HG03469 (cell line): ENCODE measurements around the gene ADGRD2.

ENCODE experiments used
- ATAC-seq: cut with Tn5 transposase; IDR thresholded peaks from one replicate; pipeline ENCODE4 v1.9.1; 2021; ENCODE audit warnings: mild to moderate bottlenecking, moderate library complexity, moderate number of reproducible peaks; ENCODE audit not compliant: unreplicated experiment

ADGRD2 gene

DNA sequence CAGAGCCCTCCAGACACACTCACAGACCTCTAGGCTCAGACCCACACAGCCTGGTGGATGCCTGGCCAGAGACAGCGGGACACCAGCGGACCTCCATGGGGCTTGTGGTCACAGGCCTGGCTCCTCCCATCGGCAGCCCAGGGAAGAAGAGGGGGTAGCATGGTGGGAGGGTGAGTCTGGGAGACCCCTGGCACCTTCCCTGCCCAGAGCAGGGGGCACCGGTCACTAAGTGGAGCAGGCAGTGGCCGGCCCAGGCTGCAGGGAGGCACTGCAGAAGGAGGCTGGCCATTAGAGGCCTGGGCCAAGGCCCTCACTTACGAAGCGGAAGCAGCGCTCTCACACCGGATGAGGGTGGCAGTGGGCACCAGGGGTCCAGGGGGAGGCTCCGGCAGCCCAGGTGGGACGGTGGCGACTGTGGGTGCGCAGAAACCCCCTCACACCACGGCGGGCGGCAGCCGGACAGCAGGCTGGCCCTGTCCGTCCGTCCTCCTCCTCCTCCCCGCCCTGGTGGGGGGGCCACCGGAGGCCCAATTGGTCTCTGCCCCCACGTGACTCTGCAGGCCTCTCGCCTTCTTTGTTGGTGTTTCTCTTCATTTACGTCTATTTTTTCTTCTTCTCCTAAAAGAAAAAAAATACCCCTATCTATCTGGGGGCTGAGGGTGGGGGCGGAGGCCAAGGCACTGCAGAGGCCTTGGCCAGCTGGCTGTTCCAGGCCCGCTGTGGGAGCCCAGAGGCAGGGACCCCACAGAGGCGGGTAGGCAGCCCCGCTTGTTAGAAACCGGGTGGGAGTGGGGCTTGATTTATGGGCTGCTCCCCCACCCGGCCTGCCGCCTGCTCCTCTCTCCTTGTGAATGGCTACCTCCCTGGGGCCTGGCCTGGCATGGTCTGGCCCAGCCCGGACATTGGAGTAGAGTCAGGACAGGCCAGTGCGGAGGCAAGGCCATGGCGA lies 57.0 kb downstream of the ADGRD2 start, which contains the start of gene NR5A1:
Gene NR5A1, minus strand, starts transcription at position 469 of the 949 bp plus-strand sequence. CDS start 4,004 bp downstream, outside the sequence.
- no peak for ATAC-seq

DNA sequence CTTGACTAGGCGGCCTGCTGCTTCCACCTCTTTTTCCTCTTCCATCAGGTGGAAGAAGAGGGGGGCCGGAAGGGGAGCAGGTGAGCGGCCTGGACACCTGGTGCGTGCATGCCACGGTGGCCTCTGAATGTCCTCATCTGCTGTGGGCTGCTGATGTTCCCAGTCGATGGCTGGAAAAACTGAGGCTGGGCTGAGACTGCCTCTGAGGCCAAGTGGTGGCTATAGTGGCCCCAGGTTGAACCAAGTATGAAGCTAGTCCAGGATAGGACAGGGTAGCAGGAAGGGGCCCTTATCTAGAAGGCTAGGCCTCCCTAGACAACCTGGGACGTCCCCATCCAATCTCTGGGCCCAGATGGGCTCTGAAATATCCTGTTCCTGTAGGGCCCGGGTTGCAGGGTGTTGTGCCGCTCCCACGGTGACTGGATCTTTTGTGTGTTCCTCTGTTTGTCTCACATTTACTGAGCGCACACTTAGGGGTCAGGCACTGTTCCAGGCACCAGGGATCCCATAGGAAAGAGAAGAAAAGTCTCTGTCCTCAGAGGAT lies 57.7 kb downstream of the ADGRD2 start:
- no peak for ATAC-seq

DNA sequence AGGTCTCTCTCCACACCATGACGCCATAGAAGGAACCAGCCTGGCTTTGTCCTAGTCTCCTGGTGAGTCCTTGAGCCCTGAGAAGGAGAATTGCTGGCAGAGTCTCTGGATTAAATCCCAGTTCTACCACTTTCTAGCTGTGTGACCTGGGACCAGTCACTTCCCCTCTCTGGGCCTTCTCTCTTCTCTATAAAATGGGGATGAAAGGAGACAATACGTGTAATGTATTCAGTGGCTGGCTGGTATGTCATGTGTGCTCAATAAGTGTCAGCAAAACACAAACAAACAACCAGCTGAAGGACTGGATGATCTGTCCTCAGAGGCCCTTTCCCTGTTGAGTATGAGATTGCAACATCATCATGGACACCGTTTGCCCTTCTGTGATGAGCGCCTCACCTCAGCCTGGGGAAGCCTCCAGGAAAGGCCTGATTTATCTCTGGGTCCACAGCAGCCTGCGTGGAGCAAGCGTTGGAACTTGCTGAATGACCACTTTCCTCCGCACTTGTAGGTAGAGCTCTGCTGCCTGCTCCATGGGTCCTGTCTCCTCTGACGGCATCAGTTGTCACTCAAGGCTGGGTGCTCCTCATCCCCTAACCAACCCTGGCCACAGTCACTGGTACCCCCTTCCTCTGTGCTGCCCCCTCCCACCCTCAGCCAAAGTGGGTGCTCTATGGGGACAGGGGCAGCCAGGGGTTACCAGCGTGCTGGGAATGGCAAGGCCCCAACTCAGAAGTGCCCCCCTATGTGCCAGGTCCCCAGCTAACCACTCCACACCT lies 60.6 kb downstream of the ADGRD2 start:
- no peak for ATAC-seq

DNA sequence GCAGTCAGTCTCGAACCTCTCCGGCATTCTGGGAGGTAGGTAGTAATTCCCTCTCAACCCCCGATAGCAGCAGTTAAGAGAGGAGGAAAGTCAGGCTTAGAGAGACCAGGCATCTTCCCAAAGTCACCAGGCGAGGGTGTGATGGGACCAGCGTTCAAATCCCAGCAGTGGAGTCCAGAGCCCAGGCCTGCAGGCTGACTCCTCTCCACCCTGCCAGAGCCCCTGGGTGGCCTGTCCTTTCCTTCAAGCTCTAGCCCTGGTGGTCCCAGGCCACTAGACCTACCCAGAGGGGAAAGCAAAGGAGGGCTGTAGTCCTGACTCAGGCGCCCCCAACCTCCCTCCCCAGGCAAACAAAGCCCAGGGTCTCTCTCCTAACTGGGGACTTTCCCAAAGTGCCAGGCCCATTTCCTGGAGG lies 61.2 kb downstream of the ADGRD2 start:
- ATAC-seq = no peak

DNA sequence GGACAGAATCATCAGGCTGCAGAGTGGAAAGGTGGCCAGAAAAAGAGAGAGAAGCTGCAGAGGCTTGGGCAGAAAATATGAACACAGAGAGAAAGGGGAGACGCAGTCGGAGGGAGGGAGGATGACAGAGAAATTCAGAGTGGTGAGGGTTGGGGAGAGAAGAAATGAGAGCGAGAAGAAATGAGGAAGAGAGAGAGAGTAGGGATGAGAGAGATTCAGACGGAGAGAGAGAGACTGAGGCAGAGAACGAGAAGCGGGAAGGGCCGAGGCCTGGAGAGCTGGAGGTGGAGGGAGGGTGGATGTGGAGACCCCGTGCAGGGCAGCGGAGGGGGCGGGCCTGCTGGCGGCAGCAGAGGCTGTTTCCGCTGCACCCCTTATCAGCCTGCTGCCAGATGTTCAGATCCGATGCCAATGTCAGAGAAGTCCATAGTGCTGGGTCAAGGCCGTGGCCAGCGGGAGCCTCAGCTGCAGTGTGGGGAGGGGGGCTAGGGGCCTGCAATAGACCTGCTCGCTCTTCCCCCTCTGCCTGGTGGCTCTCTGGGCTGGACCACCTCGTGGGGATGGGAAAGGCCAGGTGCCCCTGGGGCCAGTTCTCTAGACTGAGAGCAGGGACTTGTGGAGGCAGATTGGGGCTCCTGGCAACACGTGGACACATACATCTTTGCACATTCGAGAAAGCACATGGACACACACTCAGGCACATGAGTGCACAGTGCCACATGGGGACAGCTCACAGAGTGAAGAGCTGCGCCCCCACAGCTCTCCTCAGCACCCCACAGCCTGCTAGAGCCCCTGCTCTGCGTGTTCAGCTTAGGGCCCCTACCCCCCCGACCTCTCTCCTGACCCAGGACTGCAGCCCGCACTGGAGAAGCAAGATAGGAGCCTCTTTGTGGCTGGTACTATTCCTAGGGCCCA lies 61.9 kb downstream of the ADGRD2 start:
- ATAC-seq = no peak

DNA sequence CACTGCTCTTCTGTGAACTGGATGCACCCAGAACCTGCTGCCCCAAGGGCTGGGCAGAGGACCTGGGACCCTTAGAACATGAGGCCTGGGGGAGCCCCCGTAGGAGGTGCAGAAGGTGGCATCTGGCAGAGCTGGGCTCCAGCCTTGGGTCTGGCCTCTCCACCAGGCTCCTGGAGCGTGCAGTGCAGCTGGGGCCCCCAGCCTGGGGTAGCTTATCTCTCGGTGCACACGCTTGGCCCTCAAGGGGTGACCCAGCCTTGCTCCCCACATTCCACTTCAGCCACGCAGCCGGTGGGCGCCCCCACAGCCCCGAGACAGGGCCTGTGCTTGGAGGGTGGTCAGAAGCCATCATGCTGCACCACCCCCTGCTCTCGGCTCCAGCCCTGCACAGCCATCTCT lies 62.6 kb downstream of the ADGRD2 start:
- no peak for ATAC-seq

DNA sequence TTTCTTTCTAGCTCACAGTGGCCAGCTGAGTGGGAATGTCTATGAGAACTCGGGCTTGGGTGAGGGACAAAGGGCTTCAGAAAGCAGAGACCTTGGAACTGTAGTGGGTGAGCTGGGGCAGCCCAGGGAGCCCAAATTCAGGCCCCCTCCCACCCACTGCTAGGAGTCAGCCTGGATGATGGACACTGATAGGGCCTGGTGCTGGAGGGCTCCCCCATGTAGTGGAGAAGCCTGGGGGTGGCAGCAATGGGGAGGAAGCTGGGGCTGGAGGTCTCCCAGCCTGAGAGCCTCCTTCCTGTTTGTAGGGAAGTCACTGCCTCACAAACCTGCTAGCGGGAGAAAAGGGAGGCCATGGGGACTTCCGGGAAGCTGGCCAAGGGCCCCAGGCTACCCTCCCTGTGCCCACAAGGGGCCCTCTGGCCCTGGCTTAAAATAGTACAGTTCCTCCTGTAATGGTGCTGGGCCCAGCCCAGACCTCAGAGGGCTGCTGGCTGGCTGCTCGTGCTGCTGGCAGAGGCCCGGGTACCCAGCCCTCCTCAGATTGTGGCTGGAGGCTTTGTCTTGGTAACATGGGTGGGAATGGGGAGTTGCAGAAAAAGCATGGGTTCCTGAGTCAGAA lies 63.2 kb downstream of the ADGRD2 start:
- no peak for ATAC-seq

DNA sequence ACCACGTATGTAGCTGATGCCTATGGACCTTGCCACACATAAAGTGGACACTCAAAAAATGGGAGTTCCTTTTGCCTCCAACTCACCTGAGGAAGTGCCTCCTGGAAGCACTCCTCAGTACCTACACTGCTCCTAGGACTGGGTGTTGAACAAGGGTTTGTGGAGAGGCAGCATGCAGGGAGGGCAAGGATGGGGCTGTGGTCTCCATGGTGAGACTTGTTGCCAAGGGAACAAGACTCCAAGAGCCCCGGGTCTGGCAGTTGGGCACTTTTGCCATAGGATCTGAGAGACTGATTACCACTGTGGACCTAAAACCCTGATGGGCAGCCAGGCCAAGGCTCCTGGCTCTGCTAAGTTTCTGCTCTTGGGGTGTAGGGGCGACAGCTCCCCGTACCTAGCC lies 63.9 kb downstream of the ADGRD2 start:
- ATAC-seq = no peak

DNA sequence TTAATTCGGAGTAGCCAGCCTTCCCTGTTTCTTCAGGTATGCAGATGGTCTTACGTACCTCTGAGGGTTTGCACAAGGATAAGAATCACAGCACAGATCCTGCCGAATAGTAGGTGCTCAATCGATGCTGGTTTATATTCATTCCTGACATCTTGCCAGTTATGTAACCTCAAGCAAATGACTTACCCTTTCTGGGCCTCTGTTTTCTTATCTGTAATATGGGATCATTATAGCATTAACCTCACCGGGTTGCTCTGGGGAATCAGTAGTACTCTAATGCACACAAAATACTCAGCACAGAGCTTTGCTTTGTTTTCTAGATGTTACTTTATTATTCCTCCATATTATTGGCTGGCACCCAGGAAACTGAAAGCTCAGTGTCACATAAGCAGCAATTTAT lies 64.6 kb downstream of the ADGRD2 start:
- ATAC-seq = no peak

DNA sequence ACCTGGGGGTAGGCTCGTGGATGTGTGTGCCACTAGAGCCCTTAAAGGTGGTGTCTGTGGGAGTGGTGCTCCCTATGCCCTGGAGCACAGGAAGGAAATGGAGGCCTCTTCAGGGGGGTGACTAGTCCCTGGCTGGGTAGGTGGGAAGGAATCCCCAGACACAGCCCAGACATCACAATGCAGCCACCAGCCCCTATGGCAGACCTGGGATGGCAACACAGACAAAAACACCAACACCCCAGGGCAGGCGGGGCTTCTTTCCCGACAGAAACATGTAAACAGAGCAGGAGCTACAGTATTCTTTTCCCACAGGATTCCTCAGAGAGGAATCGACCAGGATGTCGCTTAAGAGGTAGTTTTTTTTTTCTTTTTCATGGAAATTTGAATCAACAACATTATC lies 67.3 kb downstream of the ADGRD2 start:
- ATAC-seq = no peak

DNA sequence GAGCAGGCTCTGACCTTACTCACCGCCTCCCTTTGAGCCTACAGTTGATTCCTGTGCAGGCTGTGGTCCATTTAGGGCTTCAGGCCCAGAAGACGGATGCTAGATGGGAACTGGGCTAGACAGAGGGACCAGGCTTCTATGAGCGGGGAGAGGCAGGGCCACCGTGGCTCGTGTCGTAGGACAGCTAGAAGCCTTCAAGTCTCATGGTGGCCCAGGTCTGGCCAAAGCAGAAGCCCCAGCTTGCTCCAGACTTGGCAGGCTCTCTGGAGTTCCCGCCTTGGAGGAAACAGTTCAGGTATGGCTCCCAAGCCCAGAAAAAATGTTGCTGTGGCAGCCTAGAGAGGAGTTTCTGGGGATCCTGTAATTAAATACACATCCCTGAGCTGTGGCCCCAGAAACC lies 67.9 kb downstream of the ADGRD2 start:
- no peak for ATAC-seq

DNA sequence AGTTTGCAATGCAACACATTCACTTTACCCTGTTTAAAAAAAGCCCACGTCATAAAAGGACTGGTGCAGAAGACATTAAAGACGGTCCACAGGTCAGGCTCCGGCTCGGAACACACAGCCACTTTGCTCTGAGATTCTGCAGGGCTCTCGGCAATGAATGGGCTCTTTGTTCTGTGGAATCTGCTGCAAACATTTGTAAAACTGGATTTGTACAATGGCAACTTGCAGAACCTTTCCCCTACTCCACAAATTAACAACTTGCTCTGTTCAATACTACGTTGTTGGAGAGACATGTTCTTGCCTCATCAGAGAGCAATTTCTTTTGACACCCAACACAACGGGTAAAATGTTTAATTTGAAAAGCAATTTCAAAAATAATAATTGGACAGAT lies 70.0 kb downstream of the ADGRD2 start:
- no peak for ATAC-seq

DNA sequence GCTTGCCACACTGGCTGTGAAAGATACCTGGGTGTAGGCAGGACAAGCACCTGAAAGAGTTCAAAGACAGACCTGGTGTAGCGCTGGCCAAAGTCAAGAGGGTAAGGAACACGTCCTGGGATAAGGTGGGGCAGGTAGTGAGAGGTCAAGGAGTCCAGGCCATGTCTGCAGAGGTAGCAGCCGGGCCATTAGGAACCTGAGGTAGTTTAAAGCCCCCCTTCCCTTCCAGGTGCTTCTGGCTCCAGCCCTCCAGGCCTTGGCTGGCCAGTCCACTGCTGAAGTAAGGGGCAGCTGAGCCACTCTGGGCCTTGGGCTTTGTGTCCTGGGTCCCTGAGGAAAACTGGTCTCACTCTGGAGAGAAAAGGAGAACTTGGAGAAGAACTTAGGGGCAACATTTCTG lies 70.9 kb downstream of the ADGRD2 start:
- no peak for ATAC-seq

DNA sequence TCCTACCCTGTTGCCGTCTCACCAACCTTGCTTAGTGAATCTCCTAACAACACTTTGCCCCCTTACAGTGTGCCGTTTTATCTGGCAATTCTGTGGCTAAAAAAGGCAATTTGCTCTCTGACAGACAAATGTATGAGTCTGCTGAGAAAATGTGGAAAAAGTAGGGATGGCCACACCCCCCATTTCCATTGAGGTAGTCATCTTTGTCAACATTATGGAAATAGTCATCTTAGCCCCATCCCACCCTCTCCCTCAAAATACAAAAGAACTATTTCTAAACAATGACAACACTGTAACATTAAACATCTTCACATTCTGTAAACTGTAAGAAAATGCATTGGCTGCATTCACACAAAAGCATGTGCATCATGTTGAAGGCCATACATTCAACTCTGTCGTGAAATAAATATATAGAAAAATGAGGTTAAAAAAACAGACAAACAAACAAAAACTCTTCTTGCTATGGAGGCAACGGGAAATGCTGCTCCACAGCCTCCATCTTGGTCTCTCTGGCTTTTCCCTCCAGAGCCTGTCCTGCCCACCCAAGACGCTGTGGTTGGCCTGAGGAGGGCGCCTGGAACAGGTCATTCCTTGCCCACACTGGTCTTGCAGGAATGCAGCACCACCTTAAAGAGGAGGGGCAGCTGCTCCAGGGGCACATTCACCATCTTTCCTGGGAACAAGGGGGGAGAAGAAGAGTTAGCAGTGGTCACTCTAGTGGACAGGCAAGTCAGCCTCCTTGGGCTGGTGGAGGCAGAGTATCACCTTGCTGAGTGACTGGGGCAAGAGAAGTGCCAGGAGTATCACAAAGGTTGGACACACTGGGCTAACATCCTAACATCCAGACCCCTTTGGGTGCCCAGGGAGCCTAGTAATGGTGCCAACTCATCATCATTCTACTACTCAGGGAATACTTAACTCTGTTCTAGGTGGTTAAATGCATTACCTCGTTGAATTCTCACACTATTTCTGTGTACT lies 72.2 kb downstream of the ADGRD2 start:
- ATAC-seq = no peak

DNA sequence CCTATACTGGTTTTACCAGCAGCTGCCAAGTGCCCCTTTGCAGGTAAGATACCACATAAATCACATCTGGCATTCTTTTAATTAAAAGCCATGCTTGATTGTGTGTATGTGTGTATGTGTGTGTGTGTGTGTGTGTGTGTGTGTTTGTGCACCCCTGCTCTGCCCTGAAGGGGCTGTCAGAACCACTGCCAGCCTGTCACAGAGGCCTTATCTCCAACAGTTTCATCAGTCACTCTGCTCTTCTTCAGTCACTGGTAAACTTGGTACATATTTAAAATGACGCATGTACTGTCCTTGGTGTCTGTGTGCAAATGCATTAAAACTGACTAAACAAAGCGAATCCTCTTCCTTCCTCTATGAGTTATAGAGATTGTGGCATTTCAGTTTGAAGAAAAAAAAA lies 75.9 kb downstream of the ADGRD2 start:
- ATAC-seq = no peak

DNA sequence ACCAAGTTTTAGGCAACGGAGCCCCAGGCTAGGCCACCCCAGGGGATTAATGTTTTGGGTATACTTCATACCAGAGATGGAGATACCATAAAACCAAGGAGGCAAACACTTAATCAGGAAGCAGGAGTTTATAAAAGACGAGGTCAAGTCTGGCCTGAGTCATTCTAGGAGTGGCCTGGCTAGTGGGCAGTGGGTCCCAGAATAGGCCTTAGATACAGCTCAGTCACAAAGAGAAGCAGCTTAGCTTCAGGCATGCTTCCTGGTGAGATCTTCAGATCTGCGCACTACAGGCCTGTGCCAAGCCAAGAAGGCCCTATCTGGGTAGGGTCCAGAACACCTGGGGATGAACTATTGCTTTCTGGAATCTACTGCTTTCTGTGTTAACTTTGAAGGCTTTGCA lies 77.5 kb downstream of the ADGRD2 start:
- ATAC-seq = no peak
